Measurements from ENCODE around the gene ACOT11.

DNA sequence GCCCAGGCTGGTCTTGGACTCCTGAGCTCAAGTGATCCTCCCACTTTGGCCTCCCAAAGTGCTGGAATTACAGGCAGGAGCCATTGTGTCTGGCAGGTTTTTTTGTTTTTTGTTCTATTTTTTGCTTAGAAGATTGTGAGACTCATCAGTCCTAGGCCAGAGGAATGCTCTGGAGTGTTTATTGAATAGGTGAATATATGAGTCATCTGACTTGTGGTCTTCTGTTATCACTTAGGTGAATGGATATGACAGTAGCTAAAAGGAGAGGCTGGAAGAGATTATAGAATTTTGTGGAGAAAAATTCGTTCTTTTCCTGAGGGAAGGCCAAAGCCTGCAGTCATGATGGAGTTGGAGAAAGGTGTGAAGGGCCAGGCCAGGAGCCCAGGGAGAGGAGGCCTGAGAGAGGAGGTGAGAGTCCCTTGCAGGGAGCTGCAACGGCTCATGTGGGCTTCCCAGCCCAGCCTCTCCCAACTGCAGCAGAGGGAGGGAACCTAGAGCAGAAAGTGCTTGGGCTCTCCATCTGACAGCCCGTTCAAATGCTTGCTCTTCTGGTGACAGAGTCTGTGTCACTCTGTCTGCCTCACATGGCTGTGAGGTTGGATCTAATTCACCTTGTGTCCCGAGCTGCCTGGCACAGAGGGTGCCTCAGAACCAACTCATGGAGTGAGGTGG is 31.6 kb upstream of the ACOT11 start:
- TF ChIP-seq, protein P1, sequence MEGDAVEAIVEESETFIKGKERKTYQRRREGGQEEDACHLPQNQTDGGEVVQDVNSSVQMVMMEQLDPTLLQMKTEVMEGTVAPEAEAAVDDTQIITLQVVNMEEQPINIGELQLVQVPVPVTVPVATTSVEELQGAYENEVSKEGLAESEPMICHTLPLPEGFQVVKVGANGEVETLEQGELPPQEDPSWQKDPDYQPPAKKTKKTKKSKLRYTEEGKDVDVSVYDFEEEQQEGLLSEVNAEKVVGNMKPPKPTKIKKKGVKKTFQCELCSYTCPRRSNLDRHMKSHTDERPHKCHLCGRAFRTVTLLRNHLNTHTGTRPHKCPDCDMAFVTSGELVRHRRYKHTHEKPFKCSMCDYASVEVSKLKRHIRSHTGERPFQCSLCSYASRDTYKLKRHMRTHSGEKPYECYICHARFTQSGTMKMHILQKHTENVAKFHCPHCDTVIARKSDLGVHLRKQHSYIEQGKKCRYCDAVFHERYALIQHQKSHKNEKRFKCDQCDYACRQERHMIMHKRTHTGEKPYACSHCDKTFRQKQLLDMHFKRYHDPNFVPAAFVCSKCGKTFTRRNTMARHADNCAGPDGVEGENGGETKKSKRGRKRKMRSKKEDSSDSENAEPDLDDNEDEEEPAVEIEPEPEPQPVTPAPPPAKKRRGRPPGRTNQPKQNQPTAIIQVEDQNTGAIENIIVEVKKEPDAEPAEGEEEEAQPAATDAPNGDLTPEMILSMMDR (optimal IDR thresholded peaks at IDR 0.05 in 1 of 3, IDR thresholded peaks at IDR 0.05 in 1 of 3, conservative IDR thresholded peaks at IDR 0.05 in 1 of 3; ENCODE audit: extremely low read depth in 1 of 3, insufficient read depth in 2 of 3, low read length in 3 of 3), result no peak
- no peak for TF ChIP-seq EZH2 (IDR thresholded peaks at IDR 0.05; ENCODE audit: low read length)
